WI38 (cell line): Measurements from ENCODE around the gene MIX23.

Experiments
- H3K4me3 ChIP-seq: 2 replicates; pipeline ENCODE4 v1.5.1; 2011; ENCODE audit warnings: low read depth, mild to moderate bottlenecking, control low read depth, low read length
- CTCF ChIP-seq: IDR thresholded peaks from 2 replicates; pipeline ENCODE4 v1.5.1; 2012; ENCODE audit warnings: low read depth, mild to moderate bottlenecking, control low read depth, low read length

Gene MIX23

DNA sequence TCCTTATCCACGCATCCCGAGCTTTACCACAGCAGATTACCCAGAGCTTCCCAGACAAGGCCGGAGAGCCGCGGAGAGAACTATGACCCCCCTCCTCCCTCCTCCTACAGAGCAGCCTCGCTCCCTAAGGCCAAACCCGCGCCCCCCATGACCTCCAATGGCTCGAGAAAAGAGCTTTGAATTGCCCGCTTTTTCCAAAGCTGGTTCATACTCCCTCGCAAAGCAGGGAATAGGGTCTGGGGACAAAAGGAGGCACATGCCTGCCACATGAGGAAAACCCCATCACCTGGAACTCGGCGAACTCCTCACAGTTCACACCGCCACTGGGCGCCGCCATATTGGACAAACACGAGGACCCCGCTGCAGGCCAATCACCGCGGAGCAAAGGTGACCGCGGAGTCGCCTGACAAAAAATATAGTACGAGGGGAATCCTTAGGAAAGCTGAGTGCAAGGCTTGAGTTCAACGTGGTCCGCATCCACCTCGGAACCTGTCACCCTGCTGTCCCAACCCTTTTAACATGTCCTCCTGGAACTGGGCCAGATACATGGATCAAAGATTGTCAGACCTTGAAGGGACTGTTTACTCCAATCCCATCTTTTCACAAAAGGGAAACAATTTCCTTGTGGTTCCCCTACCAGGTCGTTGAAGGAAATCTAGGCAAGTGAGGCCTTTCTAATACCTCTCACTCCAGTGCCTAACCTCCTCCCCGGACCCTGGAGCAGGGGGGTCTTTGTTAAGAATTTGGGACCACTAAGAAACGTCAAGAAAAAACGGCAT is at the start of gene MIX23:
TSS of gene MIX23 (minus strand) at position 344 of the 779 bp plus-strand sequence. CDS start at position 337, 7 bp downstream.
- H3K4me3 ChIP-seq: peak within 1 kb of the TSS; percentile 96
- TF ChIP-seq CTCF: no peak

- no peak overlapping the region for H3K4me3 ChIP-seq
- TF ChIP-seq CTCF: no peak
These were observed 47.3 kb upstream of the MIX23 start for GRCh38 chr3:122430371-122430770.

DNA sequence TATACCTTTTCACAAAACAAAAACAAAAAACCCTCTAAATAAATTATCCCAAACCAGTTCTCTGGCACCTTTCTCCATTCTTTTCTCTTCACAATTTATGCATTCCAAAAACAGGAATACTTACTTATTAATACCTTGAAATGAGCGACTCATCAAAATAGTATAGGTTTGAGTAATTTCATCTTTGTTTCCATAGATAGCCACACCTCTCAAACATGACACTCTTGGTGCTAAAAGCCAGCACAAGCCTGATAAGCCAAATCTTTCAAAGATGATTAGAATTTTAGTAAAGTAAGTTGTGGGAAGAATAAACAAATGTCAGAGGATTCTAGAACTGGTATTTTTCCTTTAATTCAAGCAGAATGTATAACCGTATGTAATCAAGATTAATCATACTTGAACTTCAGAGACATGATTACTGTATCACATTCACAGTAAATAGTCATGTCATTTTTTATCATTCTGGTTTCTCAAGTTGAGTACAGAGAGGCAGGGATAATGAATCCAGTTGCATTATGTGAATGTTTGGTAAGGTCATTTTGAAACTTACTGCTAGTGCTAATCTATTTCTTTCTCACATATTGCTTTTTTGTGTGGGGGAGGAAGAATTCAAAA is 44.9 kb upstream of the MIX23 start:
- TF ChIP-seq CTCF: no peak
- H3K4me3 ChIP-seq: no peak overlapping the region

DNA sequence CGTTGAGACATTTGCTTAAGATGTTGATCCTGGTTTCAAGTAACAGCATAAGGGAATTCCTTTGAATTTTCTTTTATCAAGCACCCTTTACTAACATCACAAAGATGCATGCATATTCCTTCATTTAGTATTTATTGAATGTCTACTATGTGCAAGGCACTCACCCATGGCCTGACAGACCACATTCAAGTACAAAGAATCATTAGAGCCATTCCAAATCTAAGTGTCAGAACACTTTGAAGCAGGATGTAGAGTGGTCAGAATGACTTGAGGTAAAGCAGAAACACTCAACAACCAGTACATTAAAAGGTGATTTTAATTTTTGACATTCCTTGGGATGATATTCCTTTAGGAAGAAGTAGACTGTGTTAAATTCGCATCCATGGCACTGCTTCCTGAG is 38.8 kb upstream of the MIX23 start:
- no peak for TF ChIP-seq CTCF
- no peak overlapping the region for H3K4me3 ChIP-seq

DNA sequence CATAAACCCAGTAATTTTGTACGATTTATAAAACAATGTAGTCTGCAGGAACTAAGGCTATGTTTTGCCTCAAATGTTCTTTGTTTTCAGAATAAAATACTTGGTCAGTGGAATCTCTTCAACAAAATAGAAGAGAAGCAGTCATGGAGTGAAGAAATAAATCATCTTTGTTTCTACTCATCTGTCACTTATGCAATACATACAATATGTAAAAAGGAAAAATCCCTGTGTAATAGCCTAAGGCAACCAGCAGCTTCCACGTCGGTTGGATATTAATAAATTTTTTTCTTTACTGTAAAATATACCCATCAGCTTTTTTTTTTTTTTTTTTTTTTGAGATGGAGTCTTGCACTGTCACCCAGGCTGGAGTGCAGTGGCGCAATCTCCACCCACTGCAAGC is 38.1 kb upstream of the MIX23 start:
- TF ChIP-seq CTCF: no peak
- no peak overlapping the region for H3K4me3 ChIP-seq

DNA sequence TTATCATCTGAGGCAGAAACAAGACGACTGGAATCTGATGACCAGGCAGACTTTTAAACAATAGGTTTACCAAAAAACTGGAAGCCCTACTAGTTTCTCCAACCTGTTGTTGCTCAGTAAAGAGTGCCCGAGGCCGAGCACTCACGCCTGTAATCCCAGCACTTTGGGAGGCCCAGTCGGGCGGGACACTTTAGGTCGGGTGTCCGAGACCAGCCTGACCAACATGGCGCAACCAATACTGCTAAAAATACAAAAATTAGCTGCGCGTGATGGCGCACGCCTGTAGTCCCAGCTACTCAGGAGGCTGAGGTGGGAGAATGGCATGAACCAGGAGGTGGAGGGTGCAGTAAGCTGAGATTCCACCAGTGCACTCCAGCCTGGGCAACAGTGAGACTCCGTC is 33.9 kb upstream of the MIX23 start:
- no peak for TF ChIP-seq CTCF

More for the DNA sequence above, 33.9 kb upstream of the MIX23 start:
- H3K4me3 ChIP-seq: peak overlapping the region; percentile 98
